Measurements from ENCODE around the gene CHST3.

CHST3 gene

DNA sequence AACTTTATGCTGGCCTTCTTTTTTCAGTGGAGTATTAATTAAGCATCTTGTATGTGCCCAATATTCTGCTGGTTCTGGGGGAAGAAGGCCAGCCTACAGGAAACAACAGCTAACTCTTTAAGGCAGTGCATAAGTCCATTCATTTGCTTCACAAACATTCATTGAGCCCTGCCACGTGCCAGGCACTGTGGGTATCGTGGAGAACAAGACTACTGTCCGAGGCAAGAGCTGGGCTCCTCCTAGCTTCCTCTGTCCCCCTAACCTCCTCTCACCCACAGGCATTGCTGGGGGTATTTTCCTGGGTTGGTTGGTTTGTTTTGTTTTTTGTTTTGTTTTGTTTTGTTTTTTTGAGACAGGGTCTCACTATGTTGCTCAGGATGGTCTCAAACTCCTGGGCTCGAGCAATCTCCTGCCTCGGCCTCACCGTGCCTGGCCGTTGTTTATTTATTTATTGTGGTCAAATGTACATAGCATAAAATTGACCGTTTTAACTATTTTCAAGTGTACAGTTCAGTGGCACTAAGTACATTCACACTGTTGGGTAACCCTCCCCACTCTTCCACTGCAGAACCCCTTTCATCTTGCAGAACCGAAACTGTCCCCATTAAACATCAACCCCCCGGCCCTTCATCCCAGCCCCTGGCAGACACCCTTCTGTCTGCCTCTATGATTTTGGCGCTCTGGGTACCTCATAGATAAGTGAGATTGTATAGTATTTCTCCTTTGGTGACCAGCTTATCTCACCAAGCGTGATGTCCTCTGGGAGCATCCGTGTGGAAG, 32.6 kb downstream of the CHST3 start:
- Histone ChIP-seq H3K27me3 (ENCODE audit: low read depth, low read length) (no peaks in the 10 kb centered on the region), H3K9ac (ENCODE audit: low read length) (no peak overlapping the region), H4K20me1 (ENCODE audit: insufficient read depth, low read length) (no peaks in the 10 kb centered on the region), H3K4me3 (ENCODE audit: low read length) (no peak overlapping the region), H3K27ac (ENCODE audit: low read length) (no peak overlapping the region), H3K79me2 (ENCODE audit: low read length) (no peaks in the 10 kb centered on the region), H3K36me3 (replicated peaks; ENCODE audit: low read depth, low read length) (no peaks in the 10 kb centered on the region), H2AFZ (ENCODE audit: low read depth, low read length) (no peak overlapping the region), H3K9me3 (ENCODE audit: insufficient read depth, low read length) (no peaks in the 10 kb centered on the region), H3K4me2 (ENCODE audit: low read length) (no peak overlapping the region; the same call in 1 of the 2 replicates), H3K4me1 (ENCODE audit: low read length) (peaks cover 8% of the 10 kb centered on the region; the same call in 1 of the 2 replicates)
- TF ChIP-seq EZH2phosphoT487 (IDR thresholded peaks at IDR 0.05; ENCODE audit: low read depth) (no peak), CTCF (IDR thresholded peaks at IDR 0.05; ENCODE audit: low read depth, low read length) (no peak)

- Histone ChIP-seq H3K79me2 (ENCODE audit: low read length) (no peaks in the 10 kb centered on the region), H4K20me1 (ENCODE audit: insufficient read depth, low read length) (no peaks in the 10 kb centered on the region), H3K27ac (ENCODE audit: low read length) (no peak overlapping the region), H3K36me3 (replicated peaks; ENCODE audit: low read depth, low read length) (no peaks in the 10 kb centered on the region), H3K9ac (ENCODE audit: low read length) (no peak overlapping the region), H3K4me1 (ENCODE audit: low read length) (peaks cover 8% of the 10 kb centered on the region; the same call in 1 of the 2 replicates), H3K9me3 (ENCODE audit: insufficient read depth, low read length) (no peaks in the 10 kb centered on the region), H3K4me2 (ENCODE audit: low read length) (no peak overlapping the region), H3K27me3 (ENCODE audit: low read depth, low read length) (no peaks in the 10 kb centered on the region), H2AFZ (ENCODE audit: low read depth, low read length) (no peak overlapping the region), H3K4me3 (ENCODE audit: low read length) (no peak overlapping the region)
- no peak for TF ChIP-seq CTCF (IDR thresholded peaks at IDR 0.05; ENCODE audit: low read depth, low read length)
- no peak for TF ChIP-seq EZH2phosphoT487 (IDR thresholded peaks at IDR 0.05; ENCODE audit: low read depth)
These were observed 34.1 kb downstream of the CHST3 start for GRCh38 chr10:71998119-71998839.

DNA sequence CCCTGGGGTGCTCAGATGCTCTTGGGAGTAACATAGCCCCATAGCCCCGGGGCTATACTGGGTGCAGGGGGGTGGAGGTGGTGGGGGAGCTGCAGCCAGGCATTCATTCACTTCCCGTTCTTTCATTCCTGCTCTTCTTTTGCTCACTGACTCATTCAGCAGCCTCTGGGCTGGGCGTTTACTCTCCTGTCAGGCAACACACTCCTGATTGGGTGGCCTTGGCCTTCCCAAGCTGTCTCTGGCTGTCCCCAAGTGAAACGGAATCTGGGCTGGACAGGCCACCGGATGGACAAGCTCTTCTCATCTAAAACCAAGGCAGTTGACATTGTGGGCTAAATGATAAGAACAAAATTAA, 34.6 kb downstream of the CHST3 start:
- Histone ChIP-seq H3K79me2 (ENCODE audit: low read length) (no peaks in the 10 kb centered on the region), H3K4me2 (ENCODE audit: low read length) (no peak overlapping the region), H3K4me1 (ENCODE audit: low read length) (peaks cover 8% of the 10 kb centered on the region; the same call in 1 of the 2 replicates), H3K27me3 (ENCODE audit: low read depth, low read length) (no peaks in the 10 kb centered on the region), H3K4me3 (ENCODE audit: low read length) (no peak overlapping the region), H3K36me3 (replicated peaks; ENCODE audit: low read depth, low read length) (no peaks in the 10 kb centered on the region), H4K20me1 (ENCODE audit: insufficient read depth, low read length) (no peaks in the 10 kb centered on the region), H3K27ac (ENCODE audit: low read length) (no peak overlapping the region), H3K9ac (ENCODE audit: low read length) (no peak overlapping the region), H2AFZ (ENCODE audit: low read depth, low read length) (no peak overlapping the region), H3K9me3 (ENCODE audit: insufficient read depth, low read length) (no peaks in the 10 kb centered on the region)
- TF ChIP-seq EZH2phosphoT487 (IDR thresholded peaks at IDR 0.05; ENCODE audit: low read depth) (no peak), CTCF (IDR thresholded peaks at IDR 0.05; ENCODE audit: low read depth, low read length) (no peak)

DNA sequence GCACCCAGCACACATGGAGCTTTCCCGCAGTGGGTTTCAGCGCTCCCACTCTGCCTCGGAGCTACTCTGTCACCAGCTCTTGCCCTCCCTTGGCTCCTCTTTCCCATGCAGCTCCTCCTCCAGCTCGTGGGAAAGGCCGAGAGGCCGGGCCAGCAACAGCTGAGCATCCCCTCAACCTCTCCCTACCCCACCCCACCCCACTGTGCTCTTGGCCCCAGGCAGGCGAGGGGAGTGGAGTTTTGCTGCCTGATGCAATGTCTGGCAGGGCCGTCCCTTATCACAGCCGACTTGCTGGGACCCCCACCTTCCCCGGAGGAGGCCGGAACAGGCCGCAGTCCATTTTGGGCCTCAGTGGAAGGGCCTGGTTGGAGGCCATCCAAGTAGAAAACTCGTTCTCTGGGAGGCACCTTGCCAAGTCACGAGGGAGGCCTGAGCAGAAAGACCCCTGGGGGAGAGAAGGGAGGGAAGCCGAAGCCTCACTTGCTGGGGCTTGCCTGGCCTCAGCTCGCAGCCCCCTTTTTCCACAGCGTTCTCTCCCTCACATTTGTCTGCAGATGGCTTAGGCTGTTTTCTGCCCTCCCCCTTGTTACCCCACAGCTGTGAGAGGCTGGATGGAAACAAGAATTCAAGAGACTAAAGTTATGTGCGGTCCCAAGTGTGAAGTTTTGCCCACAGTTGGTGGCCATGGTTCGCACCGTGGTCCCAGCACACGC, 35.3 kb downstream of the CHST3 start:
- TF ChIP-seq EZH2phosphoT487 (IDR thresholded peaks at IDR 0.05; ENCODE audit: low read depth) (no peak), CTCF (IDR thresholded peaks at IDR 0.05; ENCODE audit: low read depth, low read length) (no peak)
- H4K20me1 ChIP-seq (ENCODE audit: insufficient read depth, low read length), result no peaks in the 10 kb centered on the region
- no peak overlapping the region for H3K4me2 ChIP-seq (ENCODE audit: low read length)
- H3K36me3 ChIP-seq (replicated peaks; ENCODE audit: low read depth, low read length), result no peaks in the 10 kb centered on the region
- no peak overlapping the region for H3K9ac ChIP-seq (ENCODE audit: low read length)
- H3K4me3 ChIP-seq (ENCODE audit: low read length), result no peak overlapping the region
- H3K27me3 ChIP-seq (ENCODE audit: low read depth, low read length), result no peaks in the 10 kb centered on the region
- H3K9me3 ChIP-seq (ENCODE audit: insufficient read depth, low read length), result no peaks in the 10 kb centered on the region
- H2AFZ ChIP-seq (ENCODE audit: low read depth, low read length), result no peak overlapping the region
- H3K79me2 ChIP-seq (ENCODE audit: low read length), result no peaks in the 10 kb centered on the region
- H3K27ac ChIP-seq (ENCODE audit: low read length), result no peak overlapping the region
- H3K4me1 ChIP-seq (ENCODE audit: low read length), result peaks cover 8% of the 10 kb centered on the region; the same call in 1 of the 2 replicates

Measured in OCI-LY3 (cell line).